Erythroblast (primary cell): ENCODE data around the gene HEBP2.

Source experiments
- DNase-seq, 2 experiments: peaks; one replicate each; lab custom pipeline; 2025; lab: John Stamatoyannopoulos, UW
- GATA1 ChIP-seq: IDR thresholded peaks from 2 replicates; pipeline ENCODE4 v1.6.1; 2011; ENCODE audit warnings: low read depth, mild to moderate bottlenecking, control low read depth, low read length, moderate library complexity
- POLR2A ChIP-seq: IDR thresholded peaks from 2 replicates; pipeline ENCODE4 v1.6.1; 2011; ENCODE audit warnings: mild to moderate bottlenecking, low read length

Gene HEBP2

GRCh38 chr6:138403324-138403800 lies 661 bp upstream of the HEBP2 start:
- TF ChIP-seq GATA1, result no peak
- TF ChIP-seq POLR2A, result no peak
- DNase-seq, result peak; percentile 40 to 50

- DNase-seq, result peak; percentile 45 to 46
- TF ChIP-seq GATA1, result no peak
- TF ChIP-seq POLR2A, result no peak
Observed at GRCh38 chr6:138404666-138405337, 779 bp downstream of the HEBP2 start.

- TF ChIP-seq POLR2A (no peak), GATA1 (no peak)
- no peak for DNase-seq
Observed at GRCh38 chr6:138405816-138406413, 1.9 kb downstream of the HEBP2 start.

GRCh38 chr6:138406443-138406842 lies 2.4 kb downstream of the HEBP2 start:
- DNase-seq, result no peak
- no peak for TF ChIP-seq GATA1
- TF ChIP-seq POLR2A, result no peak

GRCh38 chr6:138410048-138410735 lies 6.2 kb downstream of the HEBP2 start:
- no peak for TF ChIP-seq POLR2A
- TF ChIP-seq GATA1, result no peak
- no peak for DNase-seq

GRCh38 chr6:138410972-138411880 lies 7.2 kb downstream of the HEBP2 start:
- DNase-seq, result no peak
- no peak for TF ChIP-seq GATA1
- TF ChIP-seq POLR2A, result no peak

GRCh38 chr6:138415125-138415524 lies 11.1 kb downstream of the HEBP2 start:
- DNase-seq, result no peak
- TF ChIP-seq POLR2A (no peak), GATA1 (no peak)

- DNase-seq, result no peak
- TF ChIP-seq POLR2A, result no peak
- TF ChIP-seq GATA1, result no peak
Observed at GRCh38 chr6:138416206-138416605, 12.2 kb downstream of the HEBP2 start.

GRCh38 chr6:138417493-138418117 lies 13.6 kb downstream of the HEBP2 start:
- no peak for DNase-seq
- no peak for TF ChIP-seq POLR2A
- no peak for TF ChIP-seq GATA1

- no peak for DNase-seq
- TF ChIP-seq GATA1 (no peak), POLR2A (no peak)
Observed at GRCh38 chr6:138418118-138418742, 14.2 kb downstream of the HEBP2 start.

GRCh38 chr6:138419766-138420165 lies 15.7 kb downstream of the HEBP2 start:
- no peak for TF ChIP-seq GATA1
- no peak for TF ChIP-seq POLR2A
- DNase-seq, result no peak

GRCh38 chr6:138420356-138420755 lies 16.3 kb downstream of the HEBP2 start:
- TF ChIP-seq POLR2A (no peak), GATA1 (no peak)
- no peak for DNase-seq
